ENCODE data around the gene SIPA1L3.

GRCh38 chr19:38003438-38004185 lies 96.6 kb downstream of the SIPA1L3 start:
- no peak for TF ChIP-seq CTCF (conservative IDR thresholded peaks at IDR 0.05; ENCODE audit: low read depth in 2 of 2)
- no peak for TF ChIP-seq EZH2phosphoT487 (IDR thresholded peaks at IDR 0.05; ENCODE audit: unreplicated experiment)
- peak; percentile 36 for TF ChIP-seq POLR2AphosphoS5 (IDR thresholded peaks at IDR 0.05; ENCODE audit: low read depth)
- no peak for TF ChIP-seq REST (IDR thresholded peaks at IDR 0.05; ENCODE audit: unreplicated experiment)
- TF ChIP-seq EZH2 (IDR thresholded peaks at IDR 0.05; ENCODE audit: low read depth, unreplicated experiment) = no peak
- TF ChIP-seq ZNF331 (CRISPR knock-in tag; IDR thresholded peaks at IDR 0.05; ENCODE audit: low read depth) = no peak

Measured in GM23338 (cell line).